Panc1 (cell line): ENCODE data around the gene PANX2.

Experiments
- CTCF ChIP-seq: fragments of 450-650 bp; IDR thresholded peaks from 2 replicates; pipeline ENCODE4 v1.5.1; 2017; ENCODE audit warnings: mild to moderate bottlenecking
- SIN3A ChIP-seq: IDR thresholded peaks from 2 replicates; pipeline ENCODE4 v1.6.1; 2012; ENCODE audit warnings: low read depth, mild to moderate bottlenecking, low read length, moderate library complexity, borderline replicate concordance; ENCODE audit not compliant: insufficient read depth
- TCF7L2 ChIP-seq: IDR thresholded peaks from 2 replicates; pipeline ENCODE4 v1.6.1; 2011; ENCODE audit warnings: mild to moderate bottlenecking, low read depth, low read length, inconsistent platforms

DNA sequence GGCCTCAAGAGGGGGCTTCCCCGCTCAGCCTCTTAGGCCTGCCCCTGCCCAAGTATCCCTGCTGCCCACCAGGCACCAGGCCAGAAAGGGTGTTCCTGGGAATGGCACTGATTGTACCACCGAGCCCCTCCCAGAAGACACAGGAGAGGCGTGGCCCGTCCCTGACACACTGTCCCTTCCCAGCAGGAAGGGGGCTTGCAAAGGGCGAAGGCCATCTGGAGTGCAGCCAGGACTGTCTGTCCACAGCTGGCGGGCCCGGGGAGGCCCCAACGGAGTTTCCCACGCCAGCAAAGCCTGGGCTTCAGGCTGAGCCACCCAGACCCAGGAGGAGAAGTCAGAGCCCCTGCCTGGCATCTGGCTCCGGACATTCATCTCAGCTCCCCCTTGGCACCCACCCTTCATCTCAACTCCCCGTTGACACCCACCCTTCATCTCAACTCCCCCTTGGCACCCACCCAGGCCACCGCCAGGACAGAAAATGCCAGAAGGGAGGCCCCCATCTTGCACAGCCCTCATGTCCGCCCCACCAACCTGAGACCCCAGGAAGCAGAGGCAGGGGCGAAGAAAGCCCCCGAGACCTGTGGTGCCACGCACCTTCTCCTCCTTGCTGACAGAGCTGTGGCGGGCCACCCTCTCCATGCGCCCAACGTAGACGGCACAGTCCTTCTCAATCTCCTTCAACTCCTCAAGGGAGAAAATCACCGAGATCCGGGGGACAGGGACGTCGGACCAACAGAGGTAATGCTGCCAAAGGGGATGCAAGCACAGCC, 54.9 kb downstream of the PANX2 start:
- TF ChIP-seq CTCF: no peak
- no peak for TF ChIP-seq SIN3A
- no peak for TF ChIP-seq TCF7L2
